ENCODE measurements around the gene TRIM52. TPM values are rescaled to one million over a fixed set of nuclear protein-coding genes. Genes with fewer than 3 reads are reported as not detected.

TRIM52 gene
- total and polyA plus RNA-seq, 2 of the 13 experiments (the other 11 are each of a cell fraction or from before 2014, with no cell fraction given), result 7.2 to 11.6 TPM

- DNase-seq (ENCODE audit: low spot score), result no peak
- TF ChIP-seq CEBPB (IDR thresholded peaks at IDR 0.05; ENCODE audit: borderline replicate concordance, low read depth, low read length) (peak; percentile 42; the same call in 1 of the 2 replicates), HBP1 (CRISPR knock-in tag; IDR thresholded peaks at IDR 0.05; ENCODE audit: low read depth) (no peak), ZBTB7B (CRISPR knock-in tag; IDR thresholded peaks at IDR 0.05) (no peak), ZBTB38 (CRISPR knock-in tag; IDR thresholded peaks at IDR 0.05) (peak; percentile 82), ZNF281 (CRISPR knock-in tag; IDR thresholded peaks at IDR 0.05; ENCODE audit: borderline replicate concordance) (no peak), ZNF687 (CRISPR knock-in tag; IDR thresholded peaks at IDR 0.05) (0 out of 2 replicates have a peak, but pooled peaks have one; percentile 14), ZNF512B (CRISPR knock-in tag; IDR thresholded peaks at IDR 0.05; ENCODE audit: borderline replicate concordance) (no peak), PAWR (CRISPR knock-in tag; IDR thresholded peaks at IDR 0.05; ENCODE audit: borderline replicate concordance) (no peak), PRPF4 (IDR thresholded peaks at IDR 0.05; ENCODE audit: low read depth, low read length, poor library complexity, severe bottlenecking) (peak; percentile 55)
- ATAC-seq, result no peak
- Histone ChIP-seq H3K36me3 (replicated peaks in 1 of 2; ENCODE audit: control insufficient read depth in 1 of 2, insufficient read depth in 2 of 2, low read length in 2 of 2) (no peaks in the 10 kb centered on the region), H3K4me1 (ENCODE audit: insufficient read depth, low read length) (peaks cover 41% of the 10 kb centered on the region), H4K20me1 (ENCODE audit: insufficient read depth, low read length) (no peaks in the 10 kb centered on the region), H3K4me3 (replicated peaks in 1 of 3; ENCODE audit: insufficient read depth in 1 of 3, low read depth in 2 of 3, low read length in 3 of 3) (peak overlapping the region in 1 of 3 experiments; percentile 7; a peak in 1 of 6 replicates), H3K27me3 (ENCODE audit: control insufficient read depth in 1 of 2, insufficient read depth in 2 of 2, low read length in 2 of 2) (no peaks in the 10 kb centered on the region; a peak in 2 of 5 replicates), H3K9me3 (ENCODE audit: low read length) (no peaks in the 10 kb centered on the region), H3K79me2 (ENCODE audit: insufficient read depth, low read length) (peaks cover 6% of the 10 kb centered on the region), H3K9ac (ENCODE audit: insufficient read depth, low read depth, low read length) (no peak overlapping the region), H3K4me2 (ENCODE audit: low read depth, low read length) (peak overlapping the region; percentile 95; the same call in 1 of the 2 replicates), H3K27ac (ENCODE audit: extremely low read length, insufficient read depth, low read length) (no peak overlapping the region), H2AFZ (ENCODE audit: low read length) (no peak overlapping the region)
- intact Hi-C loops (cut with micrococcal nuclease; ENCODE audit: unreplicated experiment) (no loop called here), in situ Hi-C loops (cut with HindIII; ENCODE audit: extremely low pct_ligation_motif_present, low pct_unique_long_range_greater_than_20kb) (loop anchor here (5.0 kb wide), 1 partner anchor 32 kb away; no protein-coding TSS in a partner anchor)
- CTCF ChIA-PET (ENCODE audit: low intra/inter-chr PET ratio, low total read pairs), result no interaction called here
- no TSS peak for BruUV-seq (replicated peaks)
- 85% methylated on average over 49 of the region's 49 CpGs for WGBS (ENCODE audit: low lambda C conversion rate)
- POLR2A ChIA-PET, result no interaction called here
- no peak for FAIRE-seq
Measured at GRCh38 chr5:181219262-181220177, 41.4 kb downstream of the TRIM52 start.

Measured in HepG2 (cell line).